ENCODE measurements around the gene MYO1G.

Gene MYO1G

GRCh38 chr7:44975331-44976039 lies 3.3 kb downstream of the MYO1G start:
- Histone ChIP-seq H3K9me3 (ENCODE audit: control insufficient read depth, low read length) (no peaks in the 10 kb centered on the region), H3K36me3 (ENCODE audit: control insufficient read depth, insufficient read depth, low read length) (no peaks in the 10 kb centered on the region), H3K9ac (ENCODE audit: low read length) (no peak overlapping the region), H3K27me3 (ENCODE audit: control insufficient read depth, insufficient read depth, low read length) (no peaks in the 10 kb centered on the region), H3K4me1 (ENCODE audit: control insufficient read depth, insufficient read depth, low read length) (peaks cover 11% of the 10 kb centered on the region), H3K4me3 (ENCODE audit: low read length) (no peak overlapping the region)

DNA sequence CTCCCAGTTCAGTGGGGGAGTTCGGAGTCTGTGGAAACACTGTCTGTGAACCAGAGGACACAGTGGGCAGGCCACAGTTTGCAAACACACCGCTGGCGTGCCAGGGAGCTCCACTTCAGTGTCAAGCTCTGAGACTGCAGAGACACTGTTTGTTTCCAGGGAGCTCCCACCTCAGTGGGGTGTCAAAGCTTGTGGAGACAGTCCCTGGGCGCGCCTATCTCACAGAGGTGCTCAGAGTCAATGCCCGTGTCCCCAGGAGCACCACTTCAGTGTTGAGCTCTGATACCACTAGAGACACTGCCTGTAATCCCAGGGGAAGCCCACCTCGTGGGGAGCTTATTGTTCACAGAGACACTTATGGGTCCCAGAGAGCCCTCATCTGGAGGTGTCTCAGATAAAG lies 4.3 kb downstream of the MYO1G start:
- peaks cover 11% of the 10 kb centered on the region for H3K4me1 ChIP-seq (ENCODE audit: control insufficient read depth, insufficient read depth, low read length)

GRCh38 chr7:44973610-44974401 lies 5.0 kb downstream of the MYO1G start:
- H3K27me3 ChIP-seq (ENCODE audit: control insufficient read depth, insufficient read depth, low read length), result no peaks in the 10 kb centered on the region
- H3K9me3 ChIP-seq (ENCODE audit: control insufficient read depth, low read length), result no peaks in the 10 kb centered on the region
- H3K9ac ChIP-seq (ENCODE audit: low read length), result no peak overlapping the region
- no peak overlapping the region for H3K4me3 ChIP-seq (ENCODE audit: low read length)
- peaks cover 11% of the 10 kb centered on the region for H3K4me1 ChIP-seq (ENCODE audit: control insufficient read depth, insufficient read depth, low read length)
- H3K36me3 ChIP-seq (ENCODE audit: control insufficient read depth, insufficient read depth, low read length), result no peaks in the 10 kb centered on the region

More for the DNA sequence above, 4.3 kb downstream of the MYO1G start:
- no peaks in the 10 kb centered on the region for H3K9me3 ChIP-seq (ENCODE audit: control insufficient read depth, low read length)
- H3K4me3 ChIP-seq (ENCODE audit: low read length), result no peak overlapping the region
- no peak overlapping the region for H3K9ac ChIP-seq (ENCODE audit: low read length)
- H3K36me3 ChIP-seq (ENCODE audit: control insufficient read depth, insufficient read depth, low read length), result no peaks in the 10 kb centered on the region
- H3K27me3 ChIP-seq (ENCODE audit: control insufficient read depth, insufficient read depth, low read length), result no peaks in the 10 kb centered on the region

DNA sequence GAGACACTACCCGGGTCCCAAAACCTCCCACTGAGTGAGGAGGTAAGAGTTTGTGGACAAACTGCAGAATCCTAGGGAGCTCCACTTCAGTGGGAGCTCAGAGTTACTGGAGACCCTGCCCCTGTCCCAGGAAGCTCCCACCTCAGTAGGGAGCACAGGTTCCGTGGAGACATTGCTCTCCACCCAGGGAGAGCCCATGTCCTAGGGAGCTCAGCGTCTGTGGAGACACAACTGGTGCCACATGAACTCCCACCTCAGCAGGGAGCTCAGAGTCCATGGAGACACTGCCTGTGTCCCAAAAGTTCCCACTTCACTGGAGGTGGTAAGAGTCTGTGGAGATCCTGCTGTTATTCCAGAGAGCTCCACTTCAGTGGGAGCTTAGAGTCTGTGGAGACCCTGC lies 6.3 kb downstream of the MYO1G start:
- Histone ChIP-seq H3K9ac (ENCODE audit: low read length) (no peak overlapping the region), H3K4me1 (ENCODE audit: control insufficient read depth, insufficient read depth, low read length) (peaks cover 5% of the 10 kb centered on the region), H3K27me3 (ENCODE audit: control insufficient read depth, insufficient read depth, low read length) (no peaks in the 10 kb centered on the region), H3K36me3 (ENCODE audit: control insufficient read depth, insufficient read depth, low read length) (no peaks in the 10 kb centered on the region), H3K4me3 (ENCODE audit: low read length) (no peak overlapping the region), H3K9me3 (ENCODE audit: control insufficient read depth, low read length) (no peaks in the 10 kb centered on the region)

DNA sequence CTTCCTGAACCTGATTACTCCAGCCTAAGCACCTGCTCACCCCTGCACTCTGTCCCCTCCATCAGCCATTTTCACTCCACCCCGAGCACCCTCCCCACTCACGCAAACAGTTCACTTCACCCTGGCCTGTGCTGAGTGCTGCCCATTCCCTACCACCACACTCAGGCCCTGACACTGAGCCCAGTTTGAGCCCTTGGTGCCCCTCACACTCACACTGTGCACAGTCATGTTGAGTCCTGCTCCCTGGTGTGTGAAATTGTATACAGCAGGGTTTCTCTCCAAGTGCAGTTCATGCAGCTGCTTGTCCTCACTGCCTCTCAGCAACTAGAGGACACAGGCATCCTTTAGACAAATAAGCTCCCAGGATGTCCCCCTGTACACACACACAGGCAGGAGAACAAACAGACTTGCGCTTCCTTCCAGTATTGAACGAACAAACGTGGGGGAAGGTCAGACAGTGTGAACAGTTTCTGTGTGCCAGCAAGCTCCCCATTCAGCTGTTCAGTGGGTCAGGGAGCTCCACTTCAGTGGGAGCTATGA lies 6.8 kb downstream of the MYO1G start:
- Histone ChIP-seq H3K4me3 (ENCODE audit: low read length) (no peak overlapping the region), H3K27me3 (ENCODE audit: control insufficient read depth, insufficient read depth, low read length) (no peaks in the 10 kb centered on the region), H3K9ac (ENCODE audit: low read length) (no peak overlapping the region), H3K36me3 (ENCODE audit: control insufficient read depth, insufficient read depth, low read length) (no peaks in the 10 kb centered on the region), H3K4me1 (ENCODE audit: control insufficient read depth, insufficient read depth, low read length) (peaks cover 8% of the 10 kb centered on the region), H3K9me3 (ENCODE audit: control insufficient read depth, low read length) (no peaks in the 10 kb centered on the region)

- Histone ChIP-seq H3K4me3 (ENCODE audit: low read length) (no peak overlapping the region), H3K27me3 (ENCODE audit: control insufficient read depth, insufficient read depth, low read length) (no peaks in the 10 kb centered on the region), H3K9me3 (ENCODE audit: control insufficient read depth, low read length) (no peaks in the 10 kb centered on the region), H3K9ac (ENCODE audit: low read length) (no peak overlapping the region), H3K36me3 (ENCODE audit: control insufficient read depth, insufficient read depth, low read length) (no peaks in the 10 kb centered on the region), H3K4me1 (ENCODE audit: control insufficient read depth, insufficient read depth, low read length) (peaks cover 11% of the 10 kb centered on the region)
Measured at GRCh38 chr7:44971188-44971901, 7.5 kb downstream of the MYO1G start.

- no peak overlapping the region for H3K9ac ChIP-seq (ENCODE audit: low read length)
- H3K27me3 ChIP-seq (ENCODE audit: control insufficient read depth, insufficient read depth, low read length), result no peaks in the 10 kb centered on the region
- peaks cover 11% of the 10 kb centered on the region for H3K4me1 ChIP-seq (ENCODE audit: control insufficient read depth, insufficient read depth, low read length)
- H3K9me3 ChIP-seq (ENCODE audit: control insufficient read depth, low read length), result no peaks in the 10 kb centered on the region
- H3K36me3 ChIP-seq (ENCODE audit: control insufficient read depth, insufficient read depth, low read length), result no peaks in the 10 kb centered on the region
- no peak overlapping the region for H3K4me3 ChIP-seq (ENCODE audit: low read length)
Measured at GRCh38 chr7:44970523-44971051, 8.2 kb downstream of the MYO1G start.

- Histone ChIP-seq H3K4me3 (ENCODE audit: low read length) (no peak overlapping the region), H3K4me1 (ENCODE audit: control insufficient read depth, insufficient read depth, low read length) (peaks cover 11% of the 10 kb centered on the region), H3K36me3 (ENCODE audit: control insufficient read depth, insufficient read depth, low read length) (no peaks in the 10 kb centered on the region), H3K27me3 (ENCODE audit: control insufficient read depth, insufficient read depth, low read length) (no peaks in the 10 kb centered on the region), H3K9me3 (ENCODE audit: control insufficient read depth, low read length) (no peaks in the 10 kb centered on the region), H3K9ac (ENCODE audit: low read length) (no peak overlapping the region)
Measured at GRCh38 chr7:44969701-44970522, 8.9 kb downstream of the MYO1G start.

DNA sequence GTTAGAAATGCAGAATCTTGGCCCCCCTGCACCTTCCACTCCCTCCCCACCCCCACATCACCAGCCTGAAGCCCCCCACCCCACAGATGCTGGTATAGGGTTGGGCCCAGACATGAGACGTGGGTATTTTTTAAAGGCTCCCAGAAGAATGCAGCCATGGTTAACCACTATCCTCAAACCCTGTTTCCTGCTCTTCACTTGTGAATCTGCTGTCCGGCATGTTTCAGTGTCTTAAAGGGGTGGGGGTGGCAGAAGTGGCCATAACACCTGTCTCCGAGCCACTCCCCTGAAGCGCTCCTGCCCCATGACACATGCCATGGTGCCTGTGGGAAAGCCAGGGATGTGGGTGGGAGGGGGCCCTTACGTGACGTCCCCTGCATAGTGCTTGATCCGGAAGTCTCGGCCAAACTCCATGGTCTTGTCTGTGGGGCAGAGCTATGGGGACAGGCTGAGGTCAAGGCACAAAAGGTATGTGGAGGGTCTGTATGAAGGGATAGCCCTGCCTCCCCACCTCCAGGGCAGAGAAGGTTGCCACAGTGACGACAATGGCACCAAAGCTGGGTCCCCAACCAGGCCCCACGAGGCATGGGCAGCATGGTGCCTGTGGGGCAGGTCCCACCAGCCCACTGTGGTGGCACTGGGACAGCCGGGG lies 9.6 kb downstream of the MYO1G start:
- H3K27me3 ChIP-seq (ENCODE audit: control insufficient read depth, insufficient read depth, low read length), result no peaks in the 10 kb centered on the region
- H3K9me3 ChIP-seq (ENCODE audit: control insufficient read depth, low read length), result no peaks in the 10 kb centered on the region
- peaks cover 11% of the 10 kb centered on the region for H3K4me1 ChIP-seq (ENCODE audit: control insufficient read depth, insufficient read depth, low read length)
- no peak overlapping the region for H3K4me3 ChIP-seq (ENCODE audit: low read length)
- H3K36me3 ChIP-seq (ENCODE audit: control insufficient read depth, insufficient read depth, low read length), result no peaks in the 10 kb centered on the region
- H3K9ac ChIP-seq (ENCODE audit: low read length), result no peak overlapping the region

GRCh38 chr7:44967571-44968446 lies 11.0 kb downstream of the MYO1G start:
- Histone ChIP-seq H3K4me3 (ENCODE audit: low read length) (no peak overlapping the region), H3K27me3 (ENCODE audit: control insufficient read depth, insufficient read depth, low read length) (peaks cover 11% of the 10 kb centered on the region), H3K36me3 (ENCODE audit: control insufficient read depth, insufficient read depth, low read length) (no peaks in the 10 kb centered on the region), H3K4me1 (ENCODE audit: control insufficient read depth, insufficient read depth, low read length) (peaks cover 6% of the 10 kb centered on the region), H3K9me3 (ENCODE audit: control insufficient read depth, low read length) (no peaks in the 10 kb centered on the region), H3K9ac (ENCODE audit: low read length) (no peak overlapping the region)

Measured in mucosa of stomach (tissue), 1 donor.